Measurements from ENCODE around the gene C17orf67. TPM values are rescaled to one million over a fixed set of nuclear protein-coding genes. Genes with fewer than 3 reads are reported as not detected.

Gene C17orf67
- total and polyA plus RNA-seq, 9 of the 15 experiments (the other 6 are each of a cell fraction or from before 2014, with no cell fraction given) = 0.07 to 1.7 (median 0.59) TPM

DNA sequence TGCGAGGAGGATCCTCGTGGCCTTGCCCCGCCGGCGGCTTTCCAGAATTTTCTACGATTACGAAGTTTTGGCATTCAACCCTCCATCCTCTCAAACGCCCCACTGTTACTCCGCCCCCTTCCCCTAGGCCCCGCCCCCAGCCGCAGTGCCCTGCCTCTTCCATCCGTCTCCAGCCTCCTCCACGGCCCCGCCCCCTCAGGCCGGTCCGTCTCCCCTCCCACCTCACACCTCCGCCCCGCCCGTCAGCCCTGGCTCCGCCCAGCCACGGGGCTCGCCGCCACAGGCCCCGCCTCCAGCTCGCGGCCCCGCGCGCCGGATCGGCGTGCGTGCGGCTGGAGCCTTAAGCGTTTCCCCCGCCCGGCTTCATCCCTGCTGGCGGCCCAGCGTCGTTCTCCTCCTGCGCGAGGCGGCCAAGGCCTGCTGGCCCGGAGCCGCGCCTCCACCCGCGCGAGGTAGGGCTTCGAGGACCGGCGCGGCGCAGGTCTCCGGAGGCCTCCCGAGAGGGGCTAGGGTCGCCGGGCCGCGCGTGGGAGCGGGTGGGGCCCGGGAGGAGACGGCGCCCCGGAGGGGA is at the start of gene C17orf67, which contains the start of gene DGKE (continued):
- TF ChIP-seq REST (IDR thresholded peaks at IDR 0.05; ENCODE audit: borderline replicate concordance) (peak; percentile 22; the same call in 1 of the 2 replicates), REST (CRISPR knock-in tag; IDR thresholded peaks at IDR 0.05; ENCODE audit: low read depth) (no peak), CBX8 (IDR thresholded peaks at IDR 0.05; ENCODE audit: borderline replicate concordance, extremely low read depth, low read depth, low read length, poor library complexity, severe bottlenecking) (no peak), SMAD3 (CRISPR knock-in tag; conservative IDR thresholded peaks at IDR 0.05) (no peak), ZSCAN32 (CRISPR knock-in tag; IDR thresholded peaks at IDR 0.05) (no peak), ELK1 (CRISPR knock-in tag; IDR thresholded peaks at IDR 0.05) (no peak), CBX3 (IDR thresholded peaks at IDR 0.05; ENCODE audit: borderline replicate concordance in 1 of 2, low read length in 2 of 2) (no peak), CTBP1 (IDR thresholded peaks at IDR 0.05; ENCODE audit: borderline replicate concordance) (peak; percentile 84), PURB (CRISPR knock-in tag; IDR thresholded peaks at IDR 0.05; ENCODE audit: low read depth) (no peak), RNF219 (CRISPR knock-in tag; IDR thresholded peaks at IDR 0.05) (no peak)
- TF ChIP-seq, protein P1, sequence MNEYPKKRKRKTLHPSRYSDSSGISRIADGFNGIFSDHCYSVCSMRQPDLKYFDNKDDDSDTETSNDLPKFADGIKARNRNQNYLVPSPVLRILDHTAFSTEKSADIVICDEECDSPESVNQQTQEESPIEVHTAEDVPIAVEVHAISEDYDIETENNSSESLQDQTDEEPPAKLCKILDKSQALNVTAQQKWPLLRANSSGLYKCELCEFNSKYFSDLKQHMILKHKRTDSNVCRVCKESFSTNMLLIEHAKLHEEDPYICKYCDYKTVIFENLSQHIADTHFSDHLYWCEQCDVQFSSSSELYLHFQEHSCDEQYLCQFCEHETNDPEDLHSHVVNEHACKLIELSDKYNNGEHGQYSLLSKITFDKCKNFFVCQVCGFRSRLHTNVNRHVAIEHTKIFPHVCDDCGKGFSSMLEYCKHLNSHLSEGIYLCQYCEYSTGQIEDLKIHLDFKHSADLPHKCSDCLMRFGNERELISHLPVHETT (CRISPR knock-in tag; conservative IDR thresholded peaks at IDR 0.05 in 1 of 2, IDR thresholded peaks at IDR 0.05 in 1 of 2) = 0 out of 4 replicates have a peak, but pooled peaks of 1 of the 2 experiments have one; percentile 48

Data from K562 (cell line).